Fibroblast of gingiva (primary cell): Measurements from ENCODE around the gene C19orf25.
"Not testable (repeated sequence)": the region's sequence is repeated elsewhere in the genome, so short reads cannot be mapped to it uniquely, and the experiment has no call there.

Source experiments
- DNase-seq: peaks from one replicate; pipeline ENCODE4 v3.0.0-alpha.2; 2011; ENCODE audit warnings: low read depth

C19orf25 gene

DNA sequence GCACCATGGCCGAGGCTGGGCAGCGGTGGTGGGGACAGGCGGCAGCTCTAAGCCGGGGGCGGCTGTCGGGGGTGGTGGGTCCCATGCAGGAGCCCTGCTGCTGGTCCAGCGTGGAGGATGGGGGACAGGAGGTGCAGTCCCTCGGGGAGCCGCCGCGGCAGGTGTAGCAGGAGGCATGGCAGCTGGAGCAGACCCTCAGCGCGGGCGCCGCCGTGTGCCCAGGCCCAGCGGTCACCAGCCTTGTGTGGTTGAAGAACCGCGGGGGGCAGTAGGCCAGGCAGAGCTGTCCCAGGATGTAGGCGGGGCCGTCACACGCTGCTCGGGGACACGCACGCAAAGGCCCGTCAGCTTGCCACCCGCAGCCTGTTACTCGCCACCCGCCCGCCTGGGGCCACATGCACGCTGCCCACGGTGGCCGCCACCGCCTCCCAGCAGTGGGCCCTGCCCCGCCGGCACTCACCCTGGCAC, 2.9 kb upstream of the C19orf25 start:
- no peak for DNase-seq

DNA sequence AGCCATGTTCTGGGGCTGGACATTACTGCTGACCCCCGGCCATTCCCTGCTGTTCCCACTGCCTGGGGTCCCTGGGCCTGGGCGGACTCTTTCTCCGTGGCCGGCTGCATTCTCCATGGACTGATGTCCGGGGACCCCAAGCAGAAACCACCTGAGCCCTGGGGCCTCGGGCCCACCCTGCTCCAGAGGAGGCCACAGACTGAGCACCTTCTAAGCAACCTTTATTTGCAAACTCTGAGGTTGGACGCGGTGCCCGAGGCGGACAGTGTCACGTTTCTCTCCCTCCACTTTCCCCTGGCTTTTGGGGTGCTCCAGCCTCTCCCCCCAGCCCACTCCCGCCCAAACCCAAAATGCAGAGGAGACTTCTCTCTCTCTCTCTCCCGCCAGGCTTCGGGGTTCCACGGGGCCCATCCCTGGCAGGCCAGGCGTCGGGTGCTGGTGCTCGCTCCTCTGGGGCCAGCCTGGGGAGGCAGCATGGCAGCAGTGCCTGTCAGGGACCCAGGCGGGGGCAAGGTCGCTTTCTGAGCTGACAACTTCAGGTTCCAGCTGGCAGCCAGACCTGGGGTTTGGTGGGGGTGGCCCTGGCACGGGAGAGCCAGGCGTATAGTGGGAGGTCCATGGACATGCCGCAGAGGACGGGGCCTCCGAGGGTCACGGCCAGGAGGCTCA, 2.3 kb upstream of the C19orf25 start:
- no peak for DNase-seq

DNA sequence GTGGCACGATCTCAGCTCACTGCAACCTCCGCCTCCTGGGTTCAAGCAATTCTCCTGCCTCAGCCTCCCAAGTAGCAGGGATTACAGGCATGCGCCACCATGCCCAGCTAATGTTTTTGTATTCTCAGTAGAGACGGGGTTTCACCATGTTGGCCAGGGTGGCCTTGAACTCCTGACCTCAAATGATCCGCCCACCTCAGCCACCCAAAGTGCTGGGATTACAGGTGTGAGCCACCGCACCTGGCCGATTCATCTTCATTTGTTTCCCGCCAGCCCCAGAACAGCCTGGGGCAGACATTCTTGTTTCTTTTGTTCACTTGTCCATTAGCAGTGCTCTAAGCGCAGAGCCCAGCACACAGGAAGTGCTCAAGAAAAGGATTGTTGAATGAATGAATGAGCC, 2.0 kb downstream of the C19orf25 start:
- DNase-seq = not testable (repeated sequence)

DNA sequence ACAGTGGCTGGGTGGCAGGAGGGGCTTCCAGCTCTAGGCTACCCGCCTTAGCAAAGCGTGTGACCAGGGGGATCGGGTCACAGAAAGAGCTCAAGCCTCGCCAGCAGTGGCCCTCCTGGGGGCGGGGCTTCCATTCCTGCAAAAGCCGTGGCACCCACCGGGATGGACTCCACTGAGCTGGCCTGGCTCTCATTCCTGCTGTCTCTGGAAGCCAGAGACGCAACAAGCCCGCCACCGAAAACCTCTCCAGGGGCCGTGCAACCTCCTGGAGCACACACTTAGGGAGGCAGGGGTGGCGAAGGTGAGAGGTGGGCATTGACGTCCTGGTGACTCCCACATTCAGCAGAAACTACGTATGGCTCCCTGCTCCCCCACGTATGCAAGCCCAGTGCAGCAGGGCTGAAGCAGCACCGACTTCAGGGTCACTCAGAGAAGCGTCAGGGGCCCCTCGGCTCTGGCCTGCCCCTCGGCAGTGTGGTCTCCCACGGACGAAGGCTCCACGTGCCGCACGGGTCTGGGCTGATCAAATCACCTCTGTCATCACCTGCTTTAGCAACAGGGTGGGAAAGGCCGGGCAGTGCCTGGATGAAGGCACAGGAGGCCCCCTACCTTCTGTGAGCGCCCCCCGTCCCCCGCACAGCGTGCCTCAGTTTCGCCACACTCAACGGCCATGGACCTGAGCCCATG, 3.1 kb downstream of the C19orf25 start:
- no peak for DNase-seq

DNA sequence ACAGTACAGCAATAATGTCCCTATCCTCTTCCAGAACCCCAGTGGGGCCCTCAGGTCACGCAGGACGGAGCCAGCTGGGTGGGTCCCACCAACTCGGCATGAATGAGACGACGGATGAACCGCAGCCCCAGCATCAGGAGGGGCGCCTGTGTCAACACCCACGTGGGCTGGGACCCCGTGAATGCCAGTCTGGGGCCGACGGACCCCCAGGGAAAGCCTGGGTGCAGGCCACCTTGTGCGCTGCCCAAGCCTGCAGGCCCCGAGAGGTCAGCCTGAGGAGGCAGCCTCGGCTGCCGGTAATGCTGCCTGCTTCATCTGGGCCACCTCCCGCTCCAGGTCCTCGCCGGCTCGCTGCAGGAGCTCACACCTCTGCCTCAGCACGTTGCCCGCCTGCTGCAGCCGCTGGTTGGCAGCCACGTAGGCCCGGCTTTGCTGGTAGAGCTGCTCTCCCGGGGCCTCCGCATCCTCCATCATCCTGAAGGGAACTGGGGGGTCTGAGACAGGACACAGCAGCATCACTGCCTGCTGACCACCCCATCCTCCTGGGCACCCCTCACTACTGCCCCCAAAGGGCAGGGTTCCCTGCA, 4.2 kb downstream of the C19orf25 start:
- DNase-seq = no peak

DNA sequence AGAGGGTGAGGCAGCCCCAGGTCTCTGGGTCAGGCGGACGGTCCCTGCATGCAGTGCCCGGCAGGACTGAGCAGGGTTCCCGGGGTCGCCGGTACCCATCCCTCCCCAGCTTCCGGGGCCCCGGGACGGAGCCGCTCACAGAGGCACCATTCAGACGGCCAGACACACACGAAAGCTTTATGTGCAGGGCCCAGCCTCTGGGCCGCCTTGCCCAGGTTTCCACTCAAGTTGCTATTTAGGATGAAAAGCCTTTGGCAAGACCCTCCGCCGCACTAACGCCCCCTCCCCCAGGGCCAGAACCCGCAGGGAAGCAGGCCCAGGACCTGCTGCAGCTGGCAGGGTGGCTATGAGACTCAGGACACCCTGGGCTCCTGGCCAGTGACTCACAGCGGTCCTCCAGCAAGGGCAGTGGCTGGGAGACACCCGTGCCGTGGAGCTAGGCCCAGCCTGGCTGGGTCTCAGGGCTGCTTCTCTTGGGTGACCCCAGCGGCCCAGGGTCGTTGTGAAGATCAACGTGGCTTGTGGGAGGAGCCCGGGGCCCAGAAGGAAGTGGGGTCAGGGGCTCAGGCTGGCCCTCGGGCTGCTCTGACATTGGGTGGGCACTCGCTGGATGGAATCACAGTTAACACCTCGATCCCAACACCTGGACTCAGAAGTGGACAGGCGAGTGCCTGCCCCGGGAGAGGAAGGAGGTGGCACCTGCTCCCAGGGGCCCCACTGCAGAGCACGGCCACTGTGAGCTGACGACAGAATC, 4.8 kb downstream of the C19orf25 start:
- no peak for DNase-seq

DNA sequence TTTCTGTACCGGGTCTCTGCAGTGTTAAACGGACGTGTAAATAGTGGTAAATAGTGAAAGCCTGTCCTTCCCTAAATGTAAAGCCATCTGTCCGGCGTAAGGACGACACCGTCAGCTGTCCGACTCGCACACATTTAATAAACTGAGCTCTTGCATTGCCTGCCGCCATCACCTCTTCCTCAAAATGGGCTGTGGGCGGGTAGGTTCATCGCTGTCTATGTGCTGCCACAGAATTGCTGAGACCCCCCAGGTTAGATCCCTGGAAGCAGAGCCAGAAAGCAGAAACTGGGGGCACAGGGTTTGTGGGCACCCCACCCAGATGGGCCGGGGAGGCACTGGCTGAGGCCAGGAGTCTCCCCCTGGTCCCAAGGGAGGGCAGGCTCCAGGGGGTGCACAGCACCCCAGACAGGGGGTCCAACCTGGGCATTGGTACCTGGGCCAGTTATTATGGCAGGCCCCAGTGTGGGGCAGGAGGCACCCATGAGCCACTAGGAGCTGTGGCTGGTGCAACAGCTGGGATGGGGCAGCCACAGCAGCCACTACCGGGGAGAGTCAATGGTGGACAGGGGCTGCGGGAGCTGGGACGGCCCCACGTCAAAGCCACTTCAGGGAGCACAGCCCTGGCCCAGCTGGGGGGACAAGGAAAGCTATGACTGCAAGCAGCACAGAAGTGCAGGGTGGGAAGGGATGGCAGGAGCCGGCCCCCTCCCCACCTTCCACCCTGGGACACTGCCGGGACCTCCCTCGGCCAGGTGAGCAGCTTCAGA, 5.7 kb downstream of the C19orf25 start:
- DNase-seq = no peak

DNA sequence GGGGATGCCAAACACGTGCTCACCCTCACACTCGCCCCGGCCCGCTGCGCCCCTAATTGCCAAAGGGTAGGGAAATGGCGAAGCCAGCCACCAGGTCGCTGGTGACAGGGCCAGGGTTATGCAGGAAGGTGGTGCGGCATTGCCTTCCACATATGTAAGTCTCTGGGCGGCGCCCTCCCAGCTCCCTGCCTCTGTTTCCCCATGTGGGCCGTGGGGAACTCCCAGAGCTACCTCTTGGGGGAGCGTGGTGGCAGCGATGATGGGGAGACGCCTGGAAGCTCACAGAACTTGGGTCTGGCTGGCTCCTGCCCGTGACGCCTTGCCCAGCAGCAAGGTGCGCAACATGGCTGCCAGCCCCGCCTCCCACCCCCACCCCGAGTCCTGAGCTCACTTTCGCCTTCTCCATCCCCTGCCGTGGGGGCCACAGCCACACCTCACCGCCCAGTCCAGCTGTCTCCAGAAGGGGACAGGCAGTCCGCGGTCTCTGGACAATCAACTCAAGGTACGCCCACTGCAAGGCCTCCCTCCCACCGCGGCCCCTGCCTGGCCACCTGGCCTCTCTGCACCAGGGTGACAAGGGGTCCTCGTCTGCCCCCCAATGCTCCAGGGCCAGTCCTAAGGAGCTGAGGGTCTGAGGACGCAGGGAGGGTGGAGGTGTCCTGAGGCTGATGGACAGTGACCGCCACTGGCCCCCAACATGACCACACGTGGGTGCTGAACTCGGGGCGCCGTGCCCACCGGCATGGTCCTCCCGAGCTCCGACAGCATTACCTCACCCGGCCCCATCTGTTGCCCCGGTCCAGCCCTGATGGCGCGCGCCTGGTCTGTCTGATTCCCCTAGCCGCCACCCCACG, 6.6 kb downstream of the C19orf25 start:
- DNase-seq = no peak

DNA sequence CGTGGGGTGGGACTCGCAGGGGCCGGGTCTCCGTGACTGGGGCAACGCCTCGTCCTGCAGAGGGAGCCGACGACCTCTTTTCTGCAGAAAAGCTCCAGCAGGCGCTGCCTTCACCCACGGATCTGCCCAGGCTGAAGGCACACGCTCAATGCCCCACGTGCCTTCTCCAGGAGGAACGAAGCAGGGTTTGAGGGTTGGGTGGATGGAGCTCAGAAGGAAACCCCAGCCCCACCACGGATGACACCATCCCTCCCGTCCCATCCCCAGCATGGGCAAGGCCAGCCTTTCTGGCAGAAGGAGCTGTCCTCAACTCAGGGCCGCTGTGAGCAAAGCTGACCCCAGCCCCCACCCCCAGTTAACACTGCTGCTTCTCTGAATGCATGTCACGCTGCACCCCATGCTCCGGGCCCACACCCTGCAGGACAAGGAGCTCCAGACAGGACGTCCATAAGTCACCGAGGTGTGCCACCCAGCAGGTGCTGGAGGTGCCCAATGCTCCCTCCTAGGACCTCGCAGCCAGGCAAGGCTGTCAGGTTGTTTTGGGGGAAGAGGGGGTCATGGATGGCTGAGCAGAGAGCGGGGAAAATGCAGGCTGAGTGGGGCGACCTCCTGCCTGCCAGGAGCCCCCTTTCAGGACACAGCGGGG, 7.4 kb downstream of the C19orf25 start:
- DNase-seq = no peak

DNA sequence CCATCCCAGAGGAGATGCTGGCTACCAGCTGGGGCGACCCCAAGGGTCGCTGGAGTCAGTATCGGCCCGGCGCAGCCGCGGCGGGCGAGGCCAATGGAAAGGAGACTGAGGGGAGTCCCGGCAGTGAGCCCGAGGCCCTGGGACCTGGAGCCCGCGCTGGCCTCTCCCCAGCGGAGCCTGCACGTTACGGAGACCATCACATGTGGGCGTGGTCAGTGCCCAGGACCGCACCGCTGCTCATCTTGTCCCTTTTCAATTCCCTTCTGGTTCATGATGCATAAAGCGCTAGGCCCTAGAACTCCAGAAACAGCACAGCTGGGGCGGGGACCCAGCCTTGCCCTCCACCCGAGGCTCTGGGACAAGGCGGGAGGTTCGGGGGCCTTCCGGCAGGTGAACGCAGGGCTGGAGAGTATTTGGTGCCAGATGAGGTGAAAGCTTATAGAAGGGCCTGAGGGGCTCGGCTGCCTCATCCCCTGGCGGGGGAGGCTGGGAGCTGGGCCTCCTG, 8.0 kb downstream of the C19orf25 start:
- no peak for DNase-seq

DNA sequence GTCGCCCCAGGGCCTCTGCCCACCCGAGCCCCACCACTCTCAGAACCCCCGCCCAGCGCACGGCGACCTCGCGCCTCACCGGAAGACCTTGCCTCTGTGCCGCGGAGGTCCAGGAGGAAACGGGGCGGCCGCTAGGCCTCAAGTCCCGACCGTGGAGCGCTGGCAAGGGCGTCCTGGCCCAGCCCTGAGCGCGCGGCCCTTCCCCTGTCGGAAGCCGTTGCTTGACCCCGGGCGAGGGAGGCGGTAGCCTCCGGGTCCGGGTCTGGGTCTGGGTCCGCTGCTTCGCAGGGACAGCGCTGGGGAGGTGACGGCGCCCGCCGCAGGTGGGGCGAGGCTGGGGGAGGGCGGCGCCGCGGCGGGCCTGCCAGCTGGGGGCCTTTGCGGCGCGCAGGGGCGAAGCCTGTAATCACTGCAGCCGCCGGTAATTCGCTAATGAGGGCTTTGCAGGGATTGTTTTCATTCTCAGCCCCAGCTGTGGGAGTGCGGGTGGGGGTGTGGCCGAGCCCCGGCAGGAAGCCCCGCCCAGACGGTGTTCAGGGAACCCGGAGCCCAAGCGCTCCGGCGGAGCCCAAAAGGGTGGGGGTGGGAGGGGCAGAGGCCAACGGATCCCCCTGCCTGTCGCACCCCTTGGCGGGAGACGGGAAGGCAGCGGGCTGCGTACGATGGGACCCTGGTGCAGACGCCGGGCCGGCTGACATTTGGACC, 8.6 kb downstream of the C19orf25 start:
- no peak for DNase-seq

DNA sequence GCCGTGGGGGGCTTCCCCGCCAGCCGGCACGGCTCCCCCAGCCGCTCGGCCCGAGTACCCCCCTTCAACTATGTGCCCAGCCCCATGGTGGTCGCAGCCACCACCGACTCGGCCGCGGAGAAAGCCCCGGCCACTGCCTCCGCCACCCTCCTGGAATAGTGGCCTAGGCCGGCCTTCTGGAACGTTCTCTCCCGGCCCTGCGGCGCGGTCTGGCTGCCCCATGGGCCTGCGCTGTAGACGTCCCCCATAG, 9.0 kb downstream of the C19orf25 start:
- DNase-seq = no peak

DNA sequence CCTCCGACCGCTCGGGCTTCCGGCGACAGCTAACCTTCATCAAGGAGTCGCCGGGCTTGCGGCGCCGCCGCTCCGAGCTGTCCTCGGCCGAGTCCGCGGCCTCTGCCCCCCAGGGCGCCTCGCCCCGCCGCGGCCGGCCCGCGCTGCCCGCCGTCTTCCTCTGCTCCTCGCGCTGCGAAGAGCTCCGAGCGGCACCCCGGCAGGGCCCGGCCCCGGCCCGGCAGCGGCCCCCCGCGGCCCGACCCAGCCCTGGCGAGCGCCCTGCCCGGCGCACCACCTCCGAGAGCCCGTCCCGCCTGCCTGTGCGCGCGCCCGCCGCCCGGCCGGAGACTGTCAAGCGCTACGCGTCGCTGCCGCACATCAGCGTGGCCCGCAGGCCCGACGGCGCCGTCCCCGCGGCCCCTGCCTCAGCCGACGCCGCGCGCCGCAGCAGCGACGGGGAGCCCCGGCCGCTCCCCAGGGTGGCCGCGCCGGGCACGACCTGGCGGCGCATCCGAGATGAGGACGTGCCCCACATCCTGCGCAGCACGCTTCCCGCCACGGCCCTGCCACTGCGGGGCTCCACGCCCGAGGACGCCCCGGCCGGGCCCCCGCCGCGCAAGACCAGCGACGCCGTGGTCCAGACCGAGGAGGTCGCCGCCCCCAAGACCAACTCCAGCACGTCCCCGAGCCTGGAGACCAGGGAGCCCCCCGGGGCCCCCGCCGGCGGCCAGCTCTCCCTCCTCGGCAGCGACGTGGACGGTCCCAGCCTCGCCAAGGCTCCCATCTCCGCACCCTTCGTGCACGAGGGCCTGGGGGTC, 9.6 kb downstream of the C19orf25 start:
- DNase-seq = no peak

DNA sequence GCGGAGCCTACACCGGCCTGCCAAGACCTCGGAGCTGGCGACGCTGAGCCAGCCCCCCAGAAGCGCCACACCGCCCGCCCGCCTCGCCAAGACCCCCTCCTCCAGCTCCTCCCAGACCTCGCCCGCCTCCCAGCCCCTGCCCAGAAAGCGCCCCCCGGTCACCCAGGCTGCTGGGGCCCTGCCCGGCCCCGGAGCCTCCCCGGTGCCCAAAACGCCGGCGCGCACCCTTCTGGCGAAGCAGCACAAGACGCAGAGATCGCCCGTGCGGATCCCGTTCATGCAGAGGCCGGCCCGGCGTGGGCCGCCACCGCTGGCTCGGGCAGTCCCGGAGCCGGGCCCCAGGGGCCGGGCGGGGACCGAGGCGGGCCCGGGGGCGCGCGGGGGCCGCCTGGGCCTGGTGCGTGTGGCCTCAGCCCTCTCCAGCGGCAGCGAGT, 10.2 kb downstream of the C19orf25 start:
- DNase-seq = peak; percentile 23

DNA sequence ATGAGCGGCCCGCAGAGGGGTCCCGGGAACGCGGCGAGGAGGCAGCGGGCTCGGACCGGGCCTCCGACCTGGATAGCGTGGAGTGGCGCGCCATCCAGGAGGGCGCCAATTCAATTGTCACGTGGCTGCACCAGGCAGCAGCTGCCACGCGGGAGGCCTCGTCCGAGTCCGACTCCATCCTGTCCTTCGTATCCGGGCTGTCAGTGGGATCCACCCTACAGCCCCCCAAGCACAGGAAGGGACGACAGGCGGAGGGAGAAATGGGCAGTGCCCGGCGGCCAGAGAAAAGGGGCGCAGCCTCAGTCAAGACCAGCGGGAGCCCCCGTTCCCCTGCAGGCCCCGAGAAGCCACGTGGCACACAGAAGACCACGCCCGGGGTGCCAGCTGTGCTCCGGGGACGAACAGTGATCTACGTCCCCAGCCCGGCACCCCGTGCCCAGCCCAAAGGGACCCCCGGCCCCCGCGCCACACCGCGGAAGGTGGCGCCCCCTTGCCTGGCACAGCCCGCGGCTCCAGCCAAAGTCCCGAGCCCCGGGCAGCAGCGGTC, 10.7 kb downstream of the C19orf25 start:
- DNase-seq = no peak

DNA sequence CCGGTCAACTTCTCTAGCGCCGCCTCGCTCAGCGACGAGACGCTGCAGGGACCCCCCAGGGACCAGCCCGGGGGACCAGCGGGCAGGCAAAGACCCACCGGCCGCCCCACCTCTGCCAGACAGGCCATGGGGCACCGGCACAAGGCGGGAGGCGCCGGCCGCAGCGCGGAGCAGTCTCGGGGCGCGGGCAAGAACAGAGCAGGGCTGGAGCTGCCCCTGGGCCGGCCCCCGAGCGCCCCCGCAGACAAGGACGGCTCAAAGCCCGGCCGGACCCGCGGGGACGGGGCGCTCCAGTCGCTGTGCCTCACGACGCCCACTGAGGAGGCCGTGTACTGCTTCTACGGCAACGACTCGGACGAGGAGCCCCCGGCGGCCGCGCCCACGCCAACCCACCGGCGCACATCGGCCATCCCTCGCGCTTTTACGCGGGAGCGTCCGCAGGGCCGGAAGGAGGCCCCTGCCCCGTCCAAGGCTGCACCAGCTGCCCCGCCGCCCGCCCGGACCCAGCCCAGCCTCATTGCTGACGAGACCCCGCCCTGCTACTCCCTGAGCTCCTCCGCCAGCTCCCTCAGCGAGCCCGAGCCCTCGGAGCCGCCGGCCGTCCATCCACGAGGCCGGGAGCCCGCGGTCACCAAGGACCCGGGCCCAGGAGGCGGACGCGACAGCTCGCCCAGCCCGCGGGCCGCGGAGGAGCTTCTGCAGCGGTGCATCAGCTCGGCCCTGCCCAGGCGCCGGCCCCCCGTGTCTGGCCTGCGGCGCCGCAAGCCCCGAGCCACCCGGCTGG, 11.3 kb downstream of the C19orf25 start:
- no peak for DNase-seq

DNA sequence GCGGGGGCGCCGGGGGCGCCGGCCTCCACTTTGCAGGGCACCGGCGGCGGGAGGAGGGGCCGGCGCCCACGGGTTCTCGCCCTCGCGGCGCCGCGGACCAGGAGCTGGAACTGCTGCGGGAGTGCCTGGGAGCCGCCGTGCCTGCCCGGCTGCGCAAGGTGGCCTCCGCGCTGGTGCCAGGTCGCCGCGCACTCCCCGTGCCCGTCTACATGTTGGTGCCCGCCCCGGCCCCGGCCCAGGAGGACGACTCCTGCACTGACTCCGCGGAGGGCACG, 11.9 kb downstream of the C19orf25 start:
- no peak for DNase-seq
